SK-N-MC (cell line): ENCODE data around the gene AKAP13.

Experiments
- EZH2 ChIP-seq: fragments of 200-600 bp; sonication (generic); IDR thresholded peaks from one replicate; pipeline ENCODE4 v1.6.1; 2017; ENCODE audit warnings: antibody characterized with exemption
- FOXP2 ChIP-seq: optimal IDR thresholded peaks from 2 replicates; pipeline ENCODE3; 2011; ENCODE audit warnings: mild to moderate bottlenecking, moderate library complexity; ENCODE audit not compliant: insufficient read depth; ENCODE audit errors: extremely low read length, control extremely low read depth
- POLR2AphosphoS5 ChIP-seq: IDR thresholded peaks from 2 replicates; pipeline ENCODE4 v1.6.1; 2012; ENCODE audit warnings: mild to moderate bottlenecking, low read depth, low read length, borderline replicate concordance

DNA sequence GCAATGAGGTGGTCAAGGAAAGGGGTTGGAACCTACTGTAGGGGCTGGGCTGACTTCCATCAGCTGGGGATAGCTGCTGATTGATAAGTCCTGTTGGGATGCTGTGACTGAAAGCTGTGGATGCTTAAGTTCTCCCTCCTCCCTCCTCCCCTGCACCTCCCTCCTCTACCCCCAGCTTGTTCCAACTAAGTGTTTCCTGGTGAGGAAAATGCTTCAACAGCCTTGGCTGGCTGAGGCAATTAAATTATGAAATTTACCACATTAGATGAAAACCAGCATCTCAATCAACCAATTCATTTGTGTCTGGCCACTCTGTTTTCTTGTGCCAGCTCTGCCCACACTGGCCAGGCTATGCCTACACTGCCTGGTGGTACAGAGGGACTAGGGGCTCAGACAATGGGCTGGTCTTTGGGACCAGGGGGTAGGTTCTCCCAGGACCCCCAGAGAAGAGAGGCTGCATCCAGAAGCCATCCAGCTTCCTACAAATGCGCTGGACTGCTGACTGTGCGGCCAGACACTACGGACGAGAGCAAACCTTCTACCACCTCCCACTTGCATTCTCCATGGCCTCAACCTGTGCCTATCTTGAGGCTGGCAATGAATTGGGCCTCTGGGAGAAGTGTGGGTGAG, 411.8 kb downstream of the AKAP13 start:
- TF ChIP-seq EZH2: no peak
- TF ChIP-seq FOXP2: no peak
- no peak for TF ChIP-seq POLR2AphosphoS5
